Effector memory CD8-positive, alpha-beta T cell (primary cell): ENCODE measurements around the gene SRSF9.
"Not testable (repeated sequence)": the region's sequence is repeated elsewhere in the genome, so short reads cannot be mapped to it uniquely, and the experiment has no call there.

Experiments used
- ATAC-seq: fragments of 150-1000 bp; cut with Tn5 transposase; replicated peaks from 2 replicates; pipeline ENCODE4 v1.10.0; 2021; ENCODE audit warnings: mild to moderate bottlenecking, moderate library complexity
- DNase-seq, 3 experiments: peaks; one replicate each; pipeline ENCODE4 v3.0.0; 2021
- H3K27ac Mint-ChIP-seq, 2 donors: one replicate each; pipeline ENCODE4 v1.8.0; 2022; ENCODE audit warnings: mild to moderate bottlenecking in 2 of 2, mixed read lengths in 2 of 2, moderate library complexity in 2 of 2
- H3K27me3 Mint-ChIP-seq, 2 donors: one replicate each; pipeline ENCODE4 v1.8.0; 2022; ENCODE audit warnings: mixed read lengths in 2 of 2
- H3K36me3 Mint-ChIP-seq: one replicate; pipeline ENCODE4 v1.8.0; 2022; ENCODE audit warnings: mild to moderate bottlenecking, moderate library complexity, mixed read lengths; ENCODE audit not compliant: insufficient read depth
- H3K4me1 Mint-ChIP-seq, 2 donors: one replicate each; pipeline ENCODE4 v1.8.0; 2022; ENCODE audit warnings: low read depth in 2 of 2, mixed read lengths in 2 of 2
- H3K4me3 Mint-ChIP-seq, 2 donors: one replicate each; pipeline ENCODE4 v1.8.0; 2022; ENCODE audit warnings: mild to moderate bottlenecking in 2 of 2, mixed read lengths in 2 of 2, moderate library complexity in 2 of 2
- H3K9me3 Mint-ChIP-seq, 2 donors: one replicate each; pipeline ENCODE4 v1.8.0; 2022; ENCODE audit warnings: mixed read lengths in 2 of 2
- total RNA-seq, 9 experiments: gene quantifications; one replicate each; lab custom pipeline; 2026; lab: John Stamatoyannopoulos, UW

SRSF9 gene
- 73.0 to 185 (median 110) reads per million in 9 experiments for total RNA-seq

- Mint-ChIP-seq H3K36me3 (peaks cover 49% of the 10 kb centered on the region), H3K27ac (peak within 1 kb of the TSS; percentile 91 to 92), H3K4me3 (peak within 1 kb of the TSS; percentile 88 to 92), H3K4me1 (peaks cover 42 to 47% of the 10 kb centered on the region in 2 donors), H3K9me3 (no peaks in the 10 kb centered on the region), H3K27me3 (no peaks in the 10 kb centered on the region)
- ATAC-seq, result peak; percentile 86
- peak; percentile 96 to 97 (median 97) for DNase-seq
Observed at GRCh38 chr12:120469450-120470149, at the start of gene SRSF9. TSS of gene SRSF9 (minus strand) at chr12:120469748. CDS start at chr12:120469609, 139 bp downstream.

- H3K9me3 Mint-ChIP-seq, ATAC-seq, DNase-seq, H3K27ac Mint-ChIP-seq, H3K4me1 Mint-ChIP-seq, H3K4me3 Mint-ChIP-seq, H3K27me3 Mint-ChIP-seq: not testable (repeated sequence)
- peaks cover 17% of the 10 kb centered on the region for H3K36me3 Mint-ChIP-seq
Observed at GRCh38 chr12:120519324-120519723, 49.8 kb upstream of the SRSF9 start.

GRCh38 chr12:120515496-120515895, 45.9 kb upstream of the SRSF9 start:
- Mint-ChIP-seq H3K9me3 (no peaks in the 10 kb centered on the region), H3K4me1 (no peaks in the 10 kb centered on the region), H3K4me3 (no peak overlapping the region), H3K36me3 (peaks cover 28% of the 10 kb centered on the region), H3K27me3 (no peaks in the 10 kb centered on the region), H3K27ac (no peak overlapping the region)
- ATAC-seq, result no peak
- no peak for DNase-seq

- Mint-ChIP-seq H3K36me3 (peaks cover 36% of the 10 kb centered on the region), H3K9me3 (no peaks in the 10 kb centered on the region)
Observed at GRCh38 chr12:120514002-120514401, 44.5 kb upstream of the SRSF9 start.

GRCh38 chr12:120508537-120508936, 39.0 kb upstream of the SRSF9 start:
- no peak for ATAC-seq
- Mint-ChIP-seq H3K27ac (no peak overlapping the region), H3K4me1 (no peaks in the 10 kb centered on the region), H3K27me3 (no peaks in the 10 kb centered on the region), H3K4me3 (no peak overlapping the region), H3K9me3 (no peaks in the 10 kb centered on the region), H3K36me3 (peaks cover 41% of the 10 kb centered on the region)
- DNase-seq, result no peak

More at GRCh38 chr12:120514002-120514401, 44.5 kb upstream of the SRSF9 start:
- H3K4me1 Mint-ChIP-seq, result no peaks in the 10 kb centered on the region
- no peak for ATAC-seq
- H3K4me3 Mint-ChIP-seq, result no peak overlapping the region
- peak overlapping the region in 1 of 2 donors; percentile 1 for H3K27ac Mint-ChIP-seq
- no peaks in the 10 kb centered on the region for H3K27me3 Mint-ChIP-seq
- no peak for DNase-seq

GRCh38 chr12:120504587-120504986, 35.0 kb upstream of the SRSF9 start:
- Mint-ChIP-seq H3K9me3 (no peaks in the 10 kb centered on the region), H3K4me3 (no peak overlapping the region), H3K4me1 (peaks cover 0 to 8% of the 10 kb centered on the region in 2 donors), H3K27me3 (no peaks in the 10 kb centered on the region), H3K36me3 (peaks cover 51% of the 10 kb centered on the region), H3K27ac (no peak overlapping the region)
- no peak for ATAC-seq
- no peak for DNase-seq

GRCh38 chr12:120500581-120500980, 31.0 kb upstream of the SRSF9 start:
- Mint-ChIP-seq H3K4me3 (no peak overlapping the region), H3K27ac (peak overlapping the region; percentile 42 to 59)
- DNase-seq, result no peak

GRCh38 chr12:120498870-120499515, 29.4 kb upstream of the SRSF9 start:
- H3K27me3 Mint-ChIP-seq, result no peaks in the 10 kb centered on the region
- H3K4me3 Mint-ChIP-seq, result no peak overlapping the region
- peaks cover 23 to 42% of the 10 kb centered on the region in 2 donors for H3K4me1 Mint-ChIP-seq
- DNase-seq, result no peak
- no peaks in the 10 kb centered on the region for H3K9me3 Mint-ChIP-seq
- peaks cover 49% of the 10 kb centered on the region for H3K36me3 Mint-ChIP-seq
- H3K27ac Mint-ChIP-seq, result peak overlapping the region in 1 of 2 donors; percentile 9
- no peak for ATAC-seq

More at GRCh38 chr12:120500581-120500980, 31.0 kb upstream of the SRSF9 start:
- Mint-ChIP-seq H3K27me3 (no peaks in the 10 kb centered on the region), H3K9me3 (no peaks in the 10 kb centered on the region), H3K4me1 (peaks cover 17 to 34% of the 10 kb centered on the region in 2 donors), H3K36me3 (peaks cover 47% of the 10 kb centered on the region)
- ATAC-seq, result no peak

- H3K36me3 Mint-ChIP-seq, result peaks cover 41% of the 10 kb centered on the region
- no peak for ATAC-seq
- DNase-seq, result no peak
- peaks cover 23 to 42% of the 10 kb centered on the region in 2 donors for H3K4me1 Mint-ChIP-seq
- peak overlapping the region; percentile 87 to 93 for H3K27ac Mint-ChIP-seq
- H3K27me3 Mint-ChIP-seq, result no peaks in the 10 kb centered on the region
- H3K9me3 Mint-ChIP-seq, result no peaks in the 10 kb centered on the region
- H3K4me3 Mint-ChIP-seq, result peak overlapping the region; percentile 90 to 92
Observed at GRCh38 chr12:120497524-120498150, 28.1 kb upstream of the SRSF9 start.

- H3K9me3 Mint-ChIP-seq, result no peaks in the 10 kb centered on the region
- peak overlapping the region; percentile 87 to 93 for H3K27ac Mint-ChIP-seq
- H3K27me3 Mint-ChIP-seq, result no peaks in the 10 kb centered on the region
- peak overlapping the region; percentile 90 to 92 for H3K4me3 Mint-ChIP-seq
- peaks cover 32% of the 10 kb centered on the region for H3K36me3 Mint-ChIP-seq
- peak; percentile 33 for ATAC-seq
- H3K4me1 Mint-ChIP-seq, result peaks cover 23 to 42% of the 10 kb centered on the region in 2 donors
- DNase-seq, result peak; percentile 39 to 55 (median 42)
Observed at GRCh38 chr12:120496413-120497340, 27.1 kb upstream of the SRSF9 start.

- H3K4me1 Mint-ChIP-seq, result peaks cover 23 to 41% of the 10 kb centered on the region in 2 donors
- DNase-seq (peak; percentile 98 to 99 (median 99)), ATAC-seq (peak; percentile 93)
- H3K4me3 Mint-ChIP-seq, result peak within 1 kb of the TSS; percentile 90 to 92
- peak within 1 kb of the TSS; percentile 87 to 93 for H3K27ac Mint-ChIP-seq
- peaks cover 30% of the 10 kb centered on the region for H3K36me3 Mint-ChIP-seq
- H3K9me3 Mint-ChIP-seq, result no peaks in the 10 kb centered on the region
- H3K27me3 Mint-ChIP-seq, result no peaks in the 10 kb centered on the region
Observed at GRCh38 chr12:120495731-120496412, 26.3 kb upstream of the SRSF9 start, which contains the start of gene DYNLL1. TSS of gene DYNLL1 (plus strand) at chr12:120496113. CDS start at chr12:120496422, 309 bp downstream.

GRCh38 chr12:120495186-120495730, 25.7 kb upstream of the SRSF9 start:
- Mint-ChIP-seq H3K4me3 (peak overlapping the region; percentile 90 to 92), H3K36me3 (peaks cover 26% of the 10 kb centered on the region), H3K9me3 (no peaks in the 10 kb centered on the region), H3K27me3 (no peaks in the 10 kb centered on the region), H3K4me1 (peaks cover 23 to 34% of the 10 kb centered on the region in 2 donors), H3K27ac (peak overlapping the region; percentile 87 to 93)
- ATAC-seq, result peak; percentile 7
- DNase-seq, result no peak
